Psoas muscle (tissue), 8 donors: Measurements from ENCODE around the gene RPL31. TPM values are rescaled to one million over a fixed set of nuclear protein-coding genes. Genes with fewer than 3 reads are reported as not detected.

Experiments used
- ATAC-seq, 4 donors: fragments of 200-7000 bp; cut with Tn5 transposase; one replicate each; pipeline ENCODE4 v1.9.1; 2020; ENCODE audit warnings: moderate library complexity in 3 of 4, mild to moderate bottlenecking in 2 of 4
- DNase-seq, 2 donors: peaks; one replicate each; pipeline ENCODE4 v3.0.0-alpha.2; 2020
- H3K27ac ChIP-seq: fragments of 200-600 bp; one replicate; pipeline ENCODE4 v1.8.0; 2022
- H3K27me3 ChIP-seq, 3 donors: fragments of 200-600 bp in 1 of 3; one replicate each; pipeline versions ENCODE4 v1.6.1 to v1.8.0; 2013 to 2022; ENCODE audit warnings: low read length in 2 of 3, mild to moderate bottlenecking in 2 of 3, moderate library complexity in 1 of 3; ENCODE audit not compliant: insufficient read depth in 3 of 3
- H3K36me3 ChIP-seq, 2 donors: fragments of 200-600 bp in 1 of 2; one replicate each; pipeline versions ENCODE4 v1.6.1 to v1.8.0; 2013 to 2022; ENCODE audit warnings: low read depth in 1 of 2, mild to moderate bottlenecking in 1 of 2, moderate library complexity in 1 of 2; ENCODE audit not compliant: insufficient read depth in 1 of 2
- H3K4me1 ChIP-seq: fragments of 200-600 bp; one replicate; pipeline ENCODE4 v1.8.0; 2022
- H3K4me3 ChIP-seq: fragments of 200-600 bp; one replicate; pipeline ENCODE4 v1.8.0; 2022; ENCODE audit warnings: mild to moderate bottlenecking
- H3K9me3 ChIP-seq: fragments of 200-600 bp; one replicate; pipeline ENCODE4 v1.8.0; 2022
- CTCF ChIP-seq: fragments of 200-600 bp; IDR thresholded peaks from one replicate; pipeline ENCODE4 v1.8.0; 2022; ENCODE audit warnings: antibody characterized with exemption
- WGBS, 3 donors: extraction: QIAGEN DNeasy Blood & Tissue Kit; methylation state at CpG; one replicate each; pipeline versions ENCODE4 v1.1.6 to v1.1.7; 2013; 5-methylcytosine and 5-hydroxymethylcytosine counted together
- intact Hi-C, 2 donors: fragments of 100-400 bp; cut with DNase I; formaldehyde crosslinking; loops; one replicate each; pipeline versions ENCODE4 v1.11.0 to v1.14.2; 2022
- polyA plus RNA-seq, 3 donors: library from polyadenylated mRNA; stranded (reverse); fragments of 200-250 nt; gene quantifications; one replicate each; pipeline ENCODE4 v1.2.3, GENCODE V29; 2013
- total RNA-seq, 4 donors: library from RNA; stranded (reverse); fragmentation: NEBNext Ultra II Directional in 2 of 4; extraction: Animal tissue kit (Norgen Biotek cat#: 25700) in 2 of 4; gene quantifications; one replicate each; pipeline versions ENCODE4 v1.2.1 to v1.2.4, GENCODE V29; 2021 to 2023
- donor health status: healthy with polysubstance abuse.
- donor health status: DM: no; HTN: no; CAD: no; lungs with moderate emphysema.
- donor health status: Bipolar disorder and iron deficiency.
- donor health status: healthy.
- donor health status: DM: yes; HTN: yes; CAD: no.
- donor health status: DM: no; HTN: no; CAD: no.
- donor health status: DM: no; HTN: no; CAD: no.
- donor health status: DM: yes; HTN: yes; CAD: no.

The RPL31 gene
- total and polyA plus RNA-seq, 7 donors, result 718 to 3,893 (median 1,227) TPM

DNA sequence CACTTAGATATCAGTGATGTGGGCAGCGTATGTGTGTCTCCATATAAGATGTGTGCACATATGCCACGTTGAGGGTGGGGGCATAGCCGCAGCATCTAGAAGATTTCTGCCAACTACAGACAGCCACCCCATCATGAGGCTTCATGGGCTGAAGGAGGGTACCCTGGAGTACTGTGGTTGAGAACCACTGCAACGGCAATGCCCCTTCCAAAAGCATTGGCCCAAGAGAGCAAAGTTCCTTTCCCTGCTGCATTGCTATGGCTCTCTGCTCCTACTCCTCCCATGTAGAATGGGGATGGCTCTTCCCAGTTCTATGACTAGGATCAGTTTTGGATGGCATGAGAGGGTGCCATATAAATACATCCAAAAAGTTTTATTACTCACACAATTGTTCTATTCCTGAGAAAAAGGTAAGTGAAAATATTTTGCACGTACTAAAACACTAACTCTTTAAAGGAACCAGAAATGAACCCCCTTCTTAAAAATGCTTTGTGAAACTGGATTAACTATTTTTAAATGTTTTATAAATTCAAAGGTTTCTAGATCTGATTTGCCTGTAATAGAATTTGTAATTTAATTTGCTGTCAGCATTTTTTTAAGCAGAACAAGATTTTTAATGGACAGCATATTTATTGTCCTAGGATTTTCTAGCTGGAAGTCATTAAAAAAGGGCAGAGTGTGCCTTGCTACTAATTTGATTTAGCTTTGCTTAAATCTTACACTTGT, 4.4 kb upstream of the RPL31 start:
- no peaks in the 10 kb centered on the region for H3K9me3 ChIP-seq
- intact Hi-C loops, result no loop called here
- H3K27ac ChIP-seq, result no peak overlapping the region
- DNase-seq, result no peak
- H3K36me3 ChIP-seq, result peaks cover 0 to 40% of the 10 kb centered on the region in 2 donors
- no peak overlapping the region for H3K4me3 ChIP-seq
- ATAC-seq, result no peak
- no peaks in the 10 kb centered on the region for H3K27me3 ChIP-seq
- WGBS, 3 donors, result 88 to 91% (median 89%) methylated on average over 5 of the region's 5 CpGs
- no peak for TF ChIP-seq CTCF
- no peaks in the 10 kb centered on the region for H3K4me1 ChIP-seq

- 35 to 57% (median 35%) methylated on average over 6 of the region's 6 CpGs for WGBS, 3 donors
- intact Hi-C loops, result no loop called here
- Histone ChIP-seq H3K9me3 (no peaks in the 10 kb centered on the region), H3K27me3 (no peaks in the 10 kb centered on the region), H3K27ac (no peak overlapping the region), H3K36me3 (peaks cover 0 to 41% of the 10 kb centered on the region in 2 donors), H3K4me1 (no peaks in the 10 kb centered on the region), H3K4me3 (no peak overlapping the region)
- ATAC-seq (no peak), DNase-seq (no peak)
- TF ChIP-seq CTCF, result no peak
Measured at GRCh38 chr2:100998235-100998573, 3.9 kb upstream of the RPL31 start.

GRCh38 chr2:100999995-101000394, 2.1 kb upstream of the RPL31 start:
- no peak for DNase-seq
- no peak for TF ChIP-seq CTCF
- Histone ChIP-seq H3K27me3 (no peaks in the 10 kb centered on the region), H3K4me3 (no peak overlapping the region), H3K36me3 (peaks cover 5 to 41% of the 10 kb centered on the region in 2 donors), H3K9me3 (no peaks in the 10 kb centered on the region), H3K27ac (no peak overlapping the region), H3K4me1 (peaks cover 8% of the 10 kb centered on the region)
- intact Hi-C loops, result no loop called here
- WGBS, 3 donors, result 44 to 85% (median 48%) methylated on average over 2 of the region's 2 CpGs
- ATAC-seq, result no peak

DNA sequence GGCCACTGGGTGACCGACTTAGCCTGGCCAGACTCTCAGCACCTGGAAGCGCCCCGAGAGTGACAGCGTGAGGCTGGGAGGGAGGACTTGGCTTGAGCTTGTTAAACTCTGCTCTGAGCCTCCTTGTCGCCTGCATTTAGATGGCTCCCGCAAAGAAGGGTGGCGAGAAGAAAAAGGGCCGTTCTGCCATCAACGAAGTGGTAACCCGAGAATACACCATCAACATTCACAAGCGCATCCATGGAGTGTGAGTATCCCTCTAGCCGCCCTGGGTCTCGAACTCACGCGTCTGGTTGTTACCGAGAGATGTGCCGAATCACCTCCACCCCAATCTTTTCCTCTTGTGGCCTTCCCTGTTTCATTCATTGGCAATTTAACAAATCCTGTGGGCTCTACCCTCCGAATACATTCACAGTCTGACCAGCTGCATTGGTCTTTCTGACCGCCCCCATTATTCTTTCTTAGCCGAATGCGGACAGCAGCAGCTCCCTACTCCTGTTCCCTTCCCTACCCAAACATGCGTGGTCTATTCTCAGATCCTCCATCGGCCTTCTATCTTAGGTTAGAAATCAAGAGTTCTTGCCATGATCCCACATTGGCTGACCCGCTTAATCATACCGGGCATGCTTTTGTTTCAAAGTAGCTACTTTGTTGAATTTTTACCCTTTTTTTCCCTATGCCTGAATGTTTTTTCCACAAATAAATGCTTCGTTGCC, 631 bp downstream of the RPL31 start:
- intact Hi-C loops, result no loop called here
- Histone ChIP-seq H3K4me1 (peaks cover 8% of the 10 kb centered on the region), H3K27me3 (no peaks in the 10 kb centered on the region), H3K9me3 (no peaks in the 10 kb centered on the region), H3K36me3 (peaks cover 13 to 51% of the 10 kb centered on the region in 2 donors), H3K4me3 (peak overlapping the region; percentile 99), H3K27ac (peak overlapping the region; percentile 93)
- ATAC-seq, result peak; percentile 8 to 39 (median 20)
- 1 to 2% (median 2%) methylated on average over 26 of the region's 26 CpGs for WGBS, 3 donors
- TF ChIP-seq CTCF, result no peak
- DNase-seq, result no peak
